ENCODE results near the gene STRIT1.

The STRIT1 gene

GRCh38 chr3:155293516-155293915 is at the start of gene STRIT1:
STRIT1 (minus strand) TSS chr3:155293683.
- DNase-seq = no peak

GRCh38 chr3:155342344-155342743 is 48.9 kb upstream of the STRIT1 start:
- DNase-seq = no peak

DNA sequence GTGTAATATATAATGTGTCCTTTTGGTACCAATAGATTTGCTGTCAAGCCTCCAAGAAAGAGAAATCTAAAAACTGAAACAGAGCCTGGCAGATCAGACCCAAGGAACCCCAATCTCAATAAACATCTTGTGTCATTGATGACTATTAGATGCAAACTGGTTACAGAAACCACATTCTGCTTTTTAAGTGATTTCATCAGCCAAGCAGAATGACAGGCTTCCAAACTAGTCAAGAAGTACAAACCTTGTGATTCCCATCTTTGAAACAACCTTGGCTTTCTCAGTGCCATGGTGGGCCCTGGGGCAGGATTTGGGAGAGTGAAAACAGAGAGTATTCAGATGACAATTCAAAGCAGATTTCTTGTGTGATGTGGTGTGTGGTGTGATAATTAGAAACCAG is 45.6 kb upstream of the STRIT1 start:
- no peak for DNase-seq

GRCh38 chr3:155335724-155336354 is 42.4 kb upstream of the STRIT1 start:
- DNase-seq = no peak

DNA sequence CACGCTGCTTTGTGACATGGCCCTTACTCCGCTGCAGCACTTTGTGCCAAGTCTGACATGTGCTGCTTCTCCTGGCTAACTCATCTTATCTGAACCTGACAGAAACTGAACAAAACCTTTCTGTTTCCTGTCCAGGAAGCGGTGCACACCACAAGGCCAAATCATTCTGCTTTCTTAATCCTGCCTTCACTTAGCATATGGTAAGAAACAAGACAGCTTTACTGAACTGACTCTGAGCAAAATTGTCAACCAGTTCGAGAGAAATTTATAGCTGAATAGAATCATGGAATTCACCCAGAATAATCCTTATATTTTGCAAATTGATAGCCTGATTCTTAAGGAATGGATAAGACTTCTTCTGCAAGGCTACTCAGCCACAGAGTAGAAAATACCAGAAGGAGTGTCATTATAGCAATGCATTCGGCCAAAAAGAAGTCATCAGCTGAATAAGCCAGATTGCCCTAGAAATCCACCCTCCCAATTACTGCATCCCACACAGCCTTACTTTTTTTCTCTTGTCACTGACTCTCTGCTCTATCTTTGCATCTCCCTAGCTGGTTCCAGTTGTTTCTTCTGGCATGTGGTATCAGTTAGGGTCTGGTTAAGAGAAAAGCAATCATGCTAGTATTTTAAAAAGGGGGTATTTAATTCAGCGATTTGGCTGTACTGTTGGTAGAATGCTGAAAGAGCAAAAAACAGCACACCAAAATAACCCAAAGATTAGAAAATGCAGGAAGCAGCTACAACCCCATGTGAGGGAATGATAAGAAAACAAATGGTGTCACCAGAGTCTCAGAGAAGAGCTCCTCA is 41.6 kb upstream of the STRIT1 start:
- no peak for DNase-seq

- no peak for DNase-seq
Measured at GRCh38 chr3:155334215-155334913, 40.9 kb upstream of the STRIT1 start.

- DNase-seq = no peak
Measured at GRCh38 chr3:155332716-155333115, 39.2 kb upstream of the STRIT1 start.

DNA sequence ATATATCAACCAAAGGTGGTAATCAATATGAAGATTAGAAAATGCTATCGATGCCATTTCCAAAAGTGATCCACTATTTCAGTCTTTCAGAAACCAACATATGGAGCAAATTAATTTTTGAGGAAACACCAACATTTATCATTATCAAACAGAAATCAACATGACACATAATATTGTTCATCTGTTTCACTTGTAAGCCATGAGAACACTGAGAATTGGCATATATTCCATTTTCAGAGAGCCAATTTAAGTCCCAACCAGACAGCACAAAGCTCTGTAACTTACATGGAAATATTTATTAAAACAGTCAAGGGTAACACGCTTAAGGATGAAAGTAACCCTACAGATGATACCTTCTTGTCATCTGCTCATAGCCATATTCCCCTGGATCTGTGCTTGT is 37.6 kb upstream of the STRIT1 start:
- DNase-seq = no peak

- no peak for DNase-seq
Measured at GRCh38 chr3:155330370-155330769, 36.9 kb upstream of the STRIT1 start.

DNA sequence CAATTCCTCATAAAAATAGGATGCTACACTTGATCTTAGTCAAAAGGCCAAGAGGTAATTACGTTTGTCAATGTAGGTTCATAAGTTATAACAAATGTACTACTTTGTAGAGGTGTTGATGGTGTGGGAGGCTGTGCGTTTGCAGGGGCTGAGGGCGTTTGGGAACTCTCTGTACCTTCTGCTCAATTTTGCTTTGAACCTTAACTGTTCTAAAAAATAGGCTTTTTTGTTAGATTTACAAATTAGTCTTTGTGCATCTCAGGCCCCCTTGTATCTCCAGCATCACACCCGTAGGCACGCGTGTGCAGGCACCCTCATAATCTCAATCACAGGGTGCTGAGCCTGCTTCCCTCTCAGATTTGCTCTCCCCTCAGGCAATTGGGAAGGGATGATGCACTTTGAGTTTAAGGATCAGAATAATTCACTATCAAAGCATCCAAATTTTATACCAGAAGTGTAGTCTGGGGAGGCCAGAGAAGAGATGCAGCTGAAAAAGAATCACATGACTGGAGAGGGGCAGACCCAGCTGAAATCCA is 36.1 kb upstream of the STRIT1 start:
- DNase-seq = no peak

- DNase-seq = no peak
Measured at GRCh38 chr3:155327871-155328270, 34.4 kb upstream of the STRIT1 start.

- DNase-seq = no peak
Measured at GRCh38 chr3:155327430-155327829, 33.9 kb upstream of the STRIT1 start.

DNA sequence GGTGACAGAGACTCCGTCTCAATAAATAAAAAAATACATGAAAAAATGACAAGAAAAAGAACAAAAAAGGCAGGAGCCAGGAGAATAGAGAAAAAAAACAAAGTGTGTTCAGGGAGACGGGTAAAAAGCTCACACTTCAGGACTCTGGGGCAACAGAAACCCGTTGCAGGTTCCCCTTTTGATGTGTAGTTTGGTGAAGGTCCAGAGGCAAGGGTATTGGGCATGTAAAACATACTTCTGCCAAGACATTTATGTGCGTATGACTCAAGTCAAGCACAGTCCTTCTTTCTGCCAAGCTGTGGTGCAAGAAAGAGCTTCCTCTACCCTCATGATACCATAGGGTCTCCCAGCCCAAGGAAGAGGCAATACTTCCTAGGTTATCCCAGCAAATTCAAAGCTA is 33.4 kb upstream of the STRIT1 start:
- DNase-seq = no peak

DNA sequence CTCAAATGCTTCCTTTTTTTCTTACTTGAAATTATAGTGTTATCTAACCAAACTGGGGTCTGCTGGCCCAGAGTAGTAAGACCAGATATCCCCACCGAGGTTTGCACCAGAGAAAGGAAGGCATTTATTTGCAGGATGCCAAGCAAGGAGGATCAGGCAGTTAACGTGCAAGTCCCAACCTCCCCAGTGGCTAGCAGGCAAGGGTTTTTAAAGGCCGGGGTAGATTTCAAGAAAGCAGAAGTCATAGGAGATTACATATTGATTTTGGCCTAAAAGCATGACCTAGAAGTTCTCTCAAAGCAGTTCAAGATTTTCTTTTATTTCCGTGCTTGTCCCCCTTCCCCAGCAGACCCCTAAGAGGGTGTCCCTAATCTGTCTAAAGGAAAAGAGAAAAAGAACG is 32.8 kb upstream of the STRIT1 start:
- DNase-seq = no peak

DNA sequence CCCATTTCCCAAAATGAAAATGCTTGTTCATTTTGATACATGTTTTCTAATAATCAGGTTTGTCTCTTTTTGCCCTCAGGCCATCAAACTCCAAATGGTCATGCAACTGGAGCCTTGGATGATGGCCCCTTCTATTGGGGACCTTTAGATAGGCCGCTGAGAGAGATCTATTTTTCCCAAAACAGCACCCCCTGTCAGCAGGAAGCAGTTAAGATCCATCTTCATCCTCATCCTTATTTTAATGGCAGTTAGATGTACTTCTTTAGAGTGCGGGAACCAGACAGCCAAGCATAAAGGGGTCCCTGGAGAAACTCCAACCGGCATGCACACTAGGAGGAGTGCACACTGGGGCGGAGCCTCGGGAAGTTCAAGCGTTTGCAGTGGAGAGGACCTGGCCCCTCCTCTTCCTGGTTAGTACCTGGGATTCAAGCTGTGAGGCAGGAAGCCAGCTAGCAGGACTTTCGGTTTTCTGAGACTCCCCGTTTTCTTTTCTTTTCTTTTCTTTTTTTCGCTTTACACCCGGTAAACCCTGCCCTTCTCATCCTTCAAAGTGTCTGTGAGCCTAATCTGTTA is 31.9 kb upstream of the STRIT1 start:
- DNase-seq = no peak

DNA sequence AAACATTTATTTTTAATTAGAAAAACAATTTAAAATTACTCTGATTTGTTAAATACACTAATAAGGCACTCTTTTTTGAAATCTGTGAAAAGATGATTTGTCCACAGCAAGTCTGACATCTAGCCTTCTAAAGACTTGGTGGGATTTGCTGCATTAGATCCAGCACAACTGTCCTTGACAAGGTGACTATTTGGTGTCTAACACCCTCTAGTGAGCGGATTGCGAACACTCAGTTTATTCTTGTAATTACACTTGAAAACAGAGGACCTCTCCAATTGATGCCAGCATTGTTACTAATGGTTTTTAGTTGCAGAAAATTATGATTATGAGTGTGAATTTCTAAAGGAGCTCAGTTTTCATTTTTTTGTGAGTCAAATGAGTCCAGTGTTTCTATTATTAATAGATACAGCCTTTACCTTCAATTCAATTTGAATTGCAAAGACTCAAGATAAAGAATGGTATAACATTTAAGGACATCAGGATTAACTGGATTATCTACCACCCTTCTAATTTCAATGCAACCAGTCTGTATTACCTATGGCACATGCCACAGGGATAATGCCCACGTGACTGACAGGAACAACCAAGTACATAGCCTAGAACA is 29.7 kb upstream of the STRIT1 start:
- peak; percentile 65 for DNase-seq

DNA sequence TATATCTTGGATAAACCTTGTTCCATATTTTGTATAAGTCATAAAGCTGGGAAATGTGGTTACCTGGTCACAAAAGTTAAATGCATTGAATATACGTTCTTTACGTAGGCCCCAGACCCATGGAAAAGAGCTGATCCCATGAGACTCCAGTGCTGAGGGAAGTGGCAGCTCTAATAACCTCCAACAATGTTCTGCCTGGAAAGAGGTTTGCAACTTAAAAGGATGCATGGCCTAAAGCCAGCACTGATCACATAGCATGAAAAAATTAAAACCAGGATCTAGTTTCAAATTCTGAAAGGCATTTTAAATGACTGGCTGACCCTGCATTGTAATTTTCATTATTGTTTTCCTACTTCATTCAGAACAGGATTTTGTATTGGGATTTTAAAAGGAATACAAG is 27.9 kb upstream of the STRIT1 start:
- peak; percentile 17 for DNase-seq

GRCh38 chr3:155320934-155321333 is 27.5 kb upstream of the STRIT1 start:
- no peak for DNase-seq

DNA sequence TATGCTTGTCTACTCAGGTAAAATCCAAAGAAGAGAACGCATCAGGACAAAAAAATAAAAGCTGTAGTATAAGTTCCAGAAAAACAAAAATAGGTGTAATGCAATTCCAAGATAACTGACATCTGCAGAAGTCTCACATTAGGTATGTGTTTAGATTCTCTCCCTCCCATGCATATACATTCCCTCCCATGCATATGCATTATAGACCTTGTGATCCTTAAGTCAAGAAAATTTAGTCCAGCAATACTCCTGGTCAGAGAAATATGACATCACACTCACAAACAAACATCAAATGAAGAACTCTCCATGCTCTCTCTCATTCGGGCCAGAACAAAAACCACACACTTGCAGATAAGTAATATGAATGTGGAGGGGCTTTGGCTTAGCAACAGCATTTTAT is 25.3 kb upstream of the STRIT1 start:
- DNase-seq = no peak

DNA sequence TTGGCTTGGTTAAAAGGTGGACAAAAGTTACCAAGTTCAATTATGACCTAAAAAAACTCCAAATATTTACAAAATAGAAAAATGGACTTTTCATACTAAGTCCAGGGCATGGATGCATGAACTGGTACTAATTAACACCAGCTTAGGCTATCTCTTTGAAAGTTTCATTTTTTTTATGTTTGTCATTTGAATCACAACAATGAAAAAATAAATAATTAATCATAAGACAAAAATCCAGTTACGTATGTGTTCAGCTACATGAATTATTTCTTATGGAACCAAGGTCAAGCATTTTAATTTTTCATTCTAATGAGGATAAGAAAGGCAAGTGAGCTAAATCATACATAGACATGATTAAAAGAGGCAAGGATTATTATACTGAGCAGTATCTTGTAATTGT is 23.7 kb upstream of the STRIT1 start:
- no peak for DNase-seq

GRCh38 chr3:155316426-155316825 is 22.9 kb upstream of the STRIT1 start:
- no peak for DNase-seq

DNA sequence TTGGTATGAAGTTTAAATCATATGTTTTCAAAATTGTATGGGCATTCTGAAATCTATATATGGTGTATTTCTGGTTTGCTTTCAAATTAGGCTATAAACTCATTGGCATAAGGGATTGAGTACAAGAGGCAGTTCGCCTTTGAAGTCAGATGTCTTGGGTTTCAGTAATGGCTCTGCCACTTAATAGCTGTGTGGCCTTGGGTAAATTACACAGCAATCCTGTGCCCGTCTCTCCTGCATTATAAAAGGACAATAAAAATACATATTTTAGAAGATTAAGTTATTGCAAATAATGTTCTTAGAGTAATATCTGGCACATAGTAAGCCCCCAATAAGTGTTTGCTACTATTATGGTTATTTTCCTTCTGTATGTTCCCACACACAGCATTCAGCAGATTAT is 20.4 kb upstream of the STRIT1 start:
- no peak for DNase-seq

DNA sequence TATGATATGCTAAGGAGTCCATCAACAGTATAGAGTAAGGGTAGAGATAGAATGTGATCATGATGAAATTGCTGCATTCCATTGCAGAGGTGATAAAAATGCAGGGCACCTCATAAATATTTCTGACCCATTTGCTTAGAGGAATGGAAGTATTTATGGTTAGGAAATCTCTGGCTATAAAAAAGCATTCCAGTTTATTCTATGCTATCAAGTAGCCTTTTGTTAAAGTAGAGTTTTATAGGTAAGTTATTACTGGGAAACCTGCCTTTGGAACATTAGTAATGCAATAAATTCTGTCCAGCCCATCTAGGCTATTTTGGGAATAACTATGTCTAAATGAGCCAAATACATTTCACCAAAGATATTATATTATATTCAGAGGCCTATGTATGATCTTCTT is 19.8 kb upstream of the STRIT1 start:
- no peak for DNase-seq
